ENCODE data around the gene MAMDC4. TPM values are rescaled to one million over a fixed set of nuclear protein-coding genes. Genes with fewer than 3 reads are reported as not detected.

MAMDC4 gene
- total and polyA plus RNA-seq, 2 of the 8 experiments (the other 6 are each of a cell fraction or from before 2014, with no cell fraction given) = 3.1 to 4.5 TPM

GRCh38 chr9:136829981-136830885 lies 21.9 kb upstream of the MAMDC4 start (continued):
- TF ChIP-seq RAD21 (IDR thresholded peaks at IDR 0.05 in 1 of 2, conservative IDR thresholded peaks at IDR 0.05 in 1 of 2; ENCODE audit: low read depth in 2 of 2, low read length in 2 of 2) = no peak
- TF ChIP-seq EZH2 (IDR thresholded peaks at IDR 0.05; ENCODE audit: low read depth, low read length, severe bottlenecking) = no peak
- no peak for TF ChIP-seq CREB1 (IDR thresholded peaks at IDR 0.05)
- TF ChIP-seq TEAD4 (IDR thresholded peaks at IDR 0.05; ENCODE audit: low read depth, low read length) = no peak

Measured in H1 (cell line).